Panc1 (cell line): ENCODE measurements around the gene CXCL16.

ENCODE experiments used
- TCF7L2 ChIP-seq: IDR thresholded peaks from 2 replicates; pipeline ENCODE4 v1.6.1; 2011; ENCODE audit warnings: mild to moderate bottlenecking, low read depth, low read length, inconsistent platforms
- TF ChIP-seq, protein P1 (sequence below): fragments of 450-650 bp; IDR thresholded peaks from 2 replicates; pipeline ENCODE4 v1.5.1; 2017; ENCODE audit warnings: mild to moderate bottlenecking

DNA sequence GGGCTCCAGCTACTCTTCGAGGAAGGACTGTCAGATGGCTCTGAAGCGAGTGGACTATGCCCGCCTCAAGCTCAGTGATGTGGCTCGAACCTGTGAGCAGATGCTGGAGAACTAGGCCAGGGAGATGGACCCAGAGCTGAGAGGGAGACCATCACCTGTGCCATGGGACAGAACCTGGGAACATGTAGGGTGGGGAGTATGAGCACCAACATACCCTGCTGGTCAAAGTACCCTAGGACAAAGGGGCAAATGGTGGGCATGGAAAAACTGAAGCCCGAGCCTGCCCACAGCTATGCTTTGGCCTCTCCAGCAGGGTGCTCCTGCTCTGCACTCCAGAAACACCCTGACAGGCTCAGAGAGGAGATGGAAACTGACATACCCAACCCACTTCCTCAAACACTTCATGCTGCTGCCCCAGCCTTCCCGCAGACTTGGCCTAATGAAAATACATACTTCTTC, 6.6 kb downstream of the CXCL16 start:
- TF ChIP-seq, protein P1, sequence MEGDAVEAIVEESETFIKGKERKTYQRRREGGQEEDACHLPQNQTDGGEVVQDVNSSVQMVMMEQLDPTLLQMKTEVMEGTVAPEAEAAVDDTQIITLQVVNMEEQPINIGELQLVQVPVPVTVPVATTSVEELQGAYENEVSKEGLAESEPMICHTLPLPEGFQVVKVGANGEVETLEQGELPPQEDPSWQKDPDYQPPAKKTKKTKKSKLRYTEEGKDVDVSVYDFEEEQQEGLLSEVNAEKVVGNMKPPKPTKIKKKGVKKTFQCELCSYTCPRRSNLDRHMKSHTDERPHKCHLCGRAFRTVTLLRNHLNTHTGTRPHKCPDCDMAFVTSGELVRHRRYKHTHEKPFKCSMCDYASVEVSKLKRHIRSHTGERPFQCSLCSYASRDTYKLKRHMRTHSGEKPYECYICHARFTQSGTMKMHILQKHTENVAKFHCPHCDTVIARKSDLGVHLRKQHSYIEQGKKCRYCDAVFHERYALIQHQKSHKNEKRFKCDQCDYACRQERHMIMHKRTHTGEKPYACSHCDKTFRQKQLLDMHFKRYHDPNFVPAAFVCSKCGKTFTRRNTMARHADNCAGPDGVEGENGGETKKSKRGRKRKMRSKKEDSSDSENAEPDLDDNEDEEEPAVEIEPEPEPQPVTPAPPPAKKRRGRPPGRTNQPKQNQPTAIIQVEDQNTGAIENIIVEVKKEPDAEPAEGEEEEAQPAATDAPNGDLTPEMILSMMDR, result no peak
- no peak for TF ChIP-seq TCF7L2
